HFFc6 (cell line): ENCODE results near the gene KATNAL1. TPM values are rescaled to one million over a fixed set of nuclear protein-coding genes. Genes with fewer than 3 reads are reported as not detected.
"Not testable (repeated sequence)": the region's sequence is repeated elsewhere in the genome, so short reads cannot be mapped to it uniquely, and the experiment has no call there.

ENCODE experiments used
- DNase-seq: peaks from one replicate; pipeline ENCODE4 v3.0.0-alpha.2; 2018
- H3K27ac Mint-ChIP-seq: 2 replicates; pipeline ENCODE4 v1.8.0; 2020; ENCODE audit warnings: mild to moderate bottlenecking, mixed read lengths
- H3K27me3 Mint-ChIP-seq: 2 replicates; pipeline ENCODE4 v1.8.0; 2021; ENCODE audit warnings: mild to moderate bottlenecking, moderate library complexity, mixed read lengths; ENCODE audit not compliant: insufficient read depth
- H3K36me3 Mint-ChIP-seq: 2 replicates; pipeline ENCODE4 v1.8.0; 2021; ENCODE audit warnings: low read depth, mixed read lengths
- H3K4me1 Mint-ChIP-seq: 2 replicates; pipeline ENCODE4 v1.8.0; 2020; ENCODE audit warnings: low read depth, mixed read lengths
- H3K4me3 Mint-ChIP-seq: 2 replicates; pipeline ENCODE4 v1.8.0; 2020; ENCODE audit warnings: mild to moderate bottlenecking, moderate library complexity, mixed read lengths
- H3K9me3 Mint-ChIP-seq: 2 replicates; pipeline ENCODE4 v1.8.0; 2020; ENCODE audit warnings: mild to moderate bottlenecking, mixed read lengths
- CTCF ChIP-seq: fragments of 200-600 bp; sonication (generic); IDR thresholded peaks from 2 replicates; pipeline ENCODE4 v1.5.0; 2021; ENCODE audit warnings: antibody characterized with exemption, mild to moderate bottlenecking
- total RNA-seq, 6 experiments: library from RNA; stranded (reverse); fragmentation: NEBNext Ultra II Directional; extraction: Animal tissue kit (Norgen Biotek cat#: 25700); gene quantifications; 2 replicates in 1 of 6; 3 replicates in 5 of 6; pipeline ENCODE4 v1.2.3, GENCODE V29; 2021

KATNAL1 gene
- total RNA-seq, 6 experiments from 2014 or later: 48.2 to 71.4 (median 61.2) TPM

DNA sequence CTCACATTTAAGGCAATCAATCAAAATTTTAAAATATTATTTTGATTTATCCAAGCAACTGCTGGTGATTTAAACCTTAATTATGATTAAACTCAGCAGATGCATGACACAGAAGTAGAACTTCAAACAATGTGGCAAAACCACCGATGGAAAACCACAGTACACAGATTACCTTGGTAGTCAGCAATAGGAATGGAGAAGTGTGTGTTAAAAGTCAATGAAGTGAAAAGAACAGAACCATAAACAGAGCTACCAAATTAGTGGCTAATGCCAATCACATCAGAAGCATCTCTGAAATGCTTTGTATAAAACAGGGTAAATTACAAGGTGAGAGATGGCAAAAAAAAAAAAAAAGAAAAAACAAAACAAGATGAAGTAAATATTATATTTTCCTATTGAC lies 31.2 kb downstream of the KATNAL1 start:
- H3K4me3 Mint-ChIP-seq: no peak overlapping the region
- H3K36me3 Mint-ChIP-seq: peaks cover 52% of the 10 kb centered on the region
- H3K4me1 Mint-ChIP-seq: peaks cover 14% of the 10 kb centered on the region; the same call in 1 of the 2 replicates
- no peak for DNase-seq
- no peak for TF ChIP-seq CTCF
- H3K9me3 Mint-ChIP-seq: no peaks in the 10 kb centered on the region
- no peak overlapping the region for H3K27ac Mint-ChIP-seq
- peaks cover 3% of the 10 kb centered on the region; the same call in 1 of the 2 replicates for H3K27me3 Mint-ChIP-seq

GRCh38 chr13:30274083-30274482 lies 33.3 kb downstream of the KATNAL1 start:
- Mint-ChIP-seq H3K36me3 (peaks cover 51% of the 10 kb centered on the region), H3K27me3 (peaks cover 3% of the 10 kb centered on the region; the same call in 1 of the 2 replicates), H3K4me3 (no peak overlapping the region), H3K4me1 (peaks cover 14% of the 10 kb centered on the region; the same call in 1 of the 2 replicates), H3K9me3 (no peaks in the 10 kb centered on the region), H3K27ac (no peak overlapping the region)
- DNase-seq: no peak
- TF ChIP-seq CTCF: no peak

GRCh38 chr13:30270035-30270434 lies 37.3 kb downstream of the KATNAL1 start:
- not testable (repeated sequence) for H3K27me3 Mint-ChIP-seq, H3K9me3 Mint-ChIP-seq, DNase-seq, H3K4me3 Mint-ChIP-seq, H3K27ac Mint-ChIP-seq
- H3K4me1 Mint-ChIP-seq: peaks cover 25% of the 10 kb centered on the region
- peaks cover 27% of the 10 kb centered on the region for H3K36me3 Mint-ChIP-seq

DNA sequence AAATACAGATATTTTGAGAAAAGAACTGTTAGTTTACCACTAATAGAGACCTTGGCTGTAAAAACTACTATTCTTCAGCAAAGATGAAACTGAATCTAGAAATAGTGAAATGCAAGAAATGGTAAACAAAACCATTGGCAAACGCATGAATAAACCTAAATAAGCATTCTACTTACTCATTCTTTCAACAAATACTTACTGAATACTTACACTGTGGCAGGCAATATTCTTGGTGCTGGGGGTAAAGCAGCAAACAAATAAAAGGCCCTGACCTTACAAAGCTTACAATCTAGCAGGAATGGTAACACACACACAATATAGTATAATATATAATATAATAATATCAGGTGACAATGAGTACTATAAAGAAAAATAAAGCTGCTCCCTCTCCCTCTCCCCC lies 38.7 kb downstream of the KATNAL1 start:
- peaks cover 18% of the 10 kb centered on the region for H3K36me3 Mint-ChIP-seq
- no peak for TF ChIP-seq CTCF
- no peak for DNase-seq
- H3K27me3 Mint-ChIP-seq: peaks cover 3% of the 10 kb centered on the region; the same call in 1 of the 2 replicates
- no peak overlapping the region for H3K27ac Mint-ChIP-seq
- H3K9me3 Mint-ChIP-seq: no peaks in the 10 kb centered on the region
- peaks cover 25% of the 10 kb centered on the region for H3K4me1 Mint-ChIP-seq
- H3K4me3 Mint-ChIP-seq: no peak overlapping the region

GRCh38 chr13:30266756-30267155 lies 40.6 kb downstream of the KATNAL1 start:
- no peak for TF ChIP-seq CTCF
- peaks cover 17% of the 10 kb centered on the region for H3K4me1 Mint-ChIP-seq
- no peaks in the 10 kb centered on the region for H3K27me3 Mint-ChIP-seq
- peaks cover 10% of the 10 kb centered on the region for H3K36me3 Mint-ChIP-seq
- no peak for DNase-seq
- H3K9me3 Mint-ChIP-seq: no peaks in the 10 kb centered on the region
- H3K4me3 Mint-ChIP-seq: no peak overlapping the region
- H3K27ac Mint-ChIP-seq: no peak overlapping the region

DNA sequence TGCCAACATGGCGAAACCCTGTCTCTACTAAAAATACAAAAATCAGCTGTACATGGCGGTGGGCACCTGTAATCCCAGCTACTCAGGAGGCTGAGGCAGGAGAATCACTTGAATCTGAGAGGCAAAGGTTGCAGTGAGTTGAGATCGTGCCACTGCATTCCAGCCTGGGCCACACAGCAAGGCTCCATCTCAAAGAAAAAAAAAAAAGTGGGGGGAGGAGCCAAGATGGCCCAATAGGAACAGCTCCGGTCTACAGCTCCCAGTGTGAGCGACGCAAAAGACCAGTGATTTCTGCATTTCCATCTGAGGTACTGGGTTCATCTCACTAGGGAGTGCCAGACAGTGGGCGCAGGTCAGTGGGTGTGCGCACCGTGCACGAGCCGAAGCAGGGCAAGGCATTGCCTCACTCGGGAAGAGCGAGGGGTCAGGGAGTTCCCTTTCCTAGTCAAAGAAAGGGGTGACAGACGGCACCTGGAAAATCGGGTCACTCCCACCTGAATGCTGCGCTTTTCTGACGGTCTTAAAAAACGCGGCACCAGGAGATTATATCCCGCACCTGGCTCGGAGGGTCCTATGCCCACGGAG lies 48.1 kb downstream of the KATNAL1 start:
- peaks cover 10% of the 10 kb centered on the region for H3K36me3 Mint-ChIP-seq
- DNase-seq, H3K4me3 Mint-ChIP-seq, H3K9me3 Mint-ChIP-seq, H3K27ac Mint-ChIP-seq, H3K27me3 Mint-ChIP-seq: not testable (repeated sequence)
- H3K4me1 Mint-ChIP-seq: peaks cover 26% of the 10 kb centered on the region
